Fibroblast of mammary gland (primary cell): ENCODE measurements around the gene BTN3A1.

Source experiments
- DNase-seq: peaks from one replicate; pipeline ENCODE4 v3.0.0-alpha.2; 2010; ENCODE audit warnings: low read depth
- H3K4me3 ChIP-seq: 2 replicates; pipeline ENCODE4 v1.5.1; 2011; ENCODE audit warnings: low read depth, mild to moderate bottlenecking, low read length, moderate library complexity; ENCODE audit not compliant: control insufficient read depth
- CTCF ChIP-seq: conservative IDR thresholded peaks from 2 replicates; pipeline ENCODE4 v1.5.1; 2011; ENCODE audit warnings: low read depth, low read length, inconsistent platforms; ENCODE audit not compliant: control insufficient read depth, insufficient read depth

BTN3A1 gene

GRCh38 chr6:26400626-26401025 lies 1.4 kb upstream of the BTN3A1 start:
- TF ChIP-seq CTCF = no peak
- DNase-seq = no peak
- no peak overlapping the region for H3K4me3 ChIP-seq

DNA sequence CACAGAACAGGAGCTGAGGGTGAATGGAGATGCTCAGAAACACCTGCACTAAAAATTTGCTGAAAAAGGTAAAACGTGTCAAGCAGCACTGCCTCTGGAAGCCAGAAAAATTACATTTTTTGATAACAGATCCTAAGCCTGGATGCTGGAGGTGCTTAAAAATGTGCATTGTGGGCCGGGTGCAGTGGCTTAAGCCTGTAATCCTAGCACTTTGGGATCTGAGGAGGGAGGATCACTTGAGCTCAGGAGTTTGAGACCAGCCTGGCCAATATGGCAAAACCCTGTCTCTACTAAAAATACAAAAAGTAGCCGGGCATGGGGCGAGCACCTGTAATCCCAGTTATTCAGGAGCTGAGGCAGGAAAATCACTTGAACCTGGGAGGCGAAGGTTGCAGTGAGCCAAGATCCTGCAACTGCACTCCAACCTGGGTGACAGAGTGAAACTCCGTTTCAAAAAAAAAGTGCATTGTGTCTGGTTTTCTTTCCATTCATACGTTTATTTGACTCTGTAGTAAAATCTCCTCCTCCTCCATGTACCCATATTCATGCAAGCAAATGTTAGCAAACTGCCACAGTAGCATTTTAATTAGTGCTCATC lies 587 bp upstream of the BTN3A1 start:
- TF ChIP-seq CTCF = no peak
- peak overlapping the region; percentile 74 for H3K4me3 ChIP-seq
- no peak for DNase-seq

- DNase-seq = no peak
- no peak overlapping the region for H3K4me3 ChIP-seq
- no peak for TF ChIP-seq CTCF
Observed at GRCh38 chr6:26403893-26404292, 1.8 kb downstream of the BTN3A1 start.

GRCh38 chr6:26404546-26404945 lies 2.5 kb downstream of the BTN3A1 start:
- no peak for DNase-seq
- no peak for TF ChIP-seq CTCF
- H3K4me3 ChIP-seq = no peak overlapping the region

GRCh38 chr6:26408828-26409730 lies 7.0 kb downstream of the BTN3A1 start:
- no peak for TF ChIP-seq CTCF
- H3K4me3 ChIP-seq = no peak overlapping the region
- no peak for DNase-seq

- TF ChIP-seq CTCF = no peak
- H3K4me3 ChIP-seq = no peak overlapping the region
- peak; percentile 18 for DNase-seq
Observed at GRCh38 chr6:26411751-26412150, 9.7 kb downstream of the BTN3A1 start.

- TF ChIP-seq CTCF = no peak
- no peak for DNase-seq
- no peak overlapping the region for H3K4me3 ChIP-seq
Observed at GRCh38 chr6:26412228-26412627, 10.2 kb downstream of the BTN3A1 start.
